ENCODE results near the gene IQCC. TPM values are rescaled to one million over a fixed set of nuclear protein-coding genes. Genes with fewer than 3 reads are reported as not detected.

IQCC gene
- total RNA-seq, 1 donor from 2014 or later: not detected

GRCh38 chr1:32242341-32242851 lies 36.9 kb downstream of the IQCC start:
- no peaks in the 10 kb centered on the region for H3K27me3 ChIP-seq
- peak in 1 of 2 donors; percentile 66 for DNase-seq (ENCODE audit: low spot score in 2 of 2)
- intact Hi-C loops (cut with DNase I): loop anchor here (5.0 kb wide), 1 partner anchor 135 kb away; the partner anchor contains the start of gene KPNA6
- H3K36me3 ChIP-seq: no peaks in the 10 kb centered on the region
- H3K9me3 ChIP-seq: no peaks in the 10 kb centered on the region
- H3K4me3 ChIP-seq: peak overlapping the region in 1 of 2 donors; percentile 16
- peak overlapping the region; percentile 87 to 89 for H3K27ac ChIP-seq
- no peak for TF ChIP-seq CTCF (IDR thresholded peaks at IDR 0.05)
- peaks cover 0 to 8% of the 10 kb centered on the region in 2 donors for H3K4me1 ChIP-seq

DNA sequence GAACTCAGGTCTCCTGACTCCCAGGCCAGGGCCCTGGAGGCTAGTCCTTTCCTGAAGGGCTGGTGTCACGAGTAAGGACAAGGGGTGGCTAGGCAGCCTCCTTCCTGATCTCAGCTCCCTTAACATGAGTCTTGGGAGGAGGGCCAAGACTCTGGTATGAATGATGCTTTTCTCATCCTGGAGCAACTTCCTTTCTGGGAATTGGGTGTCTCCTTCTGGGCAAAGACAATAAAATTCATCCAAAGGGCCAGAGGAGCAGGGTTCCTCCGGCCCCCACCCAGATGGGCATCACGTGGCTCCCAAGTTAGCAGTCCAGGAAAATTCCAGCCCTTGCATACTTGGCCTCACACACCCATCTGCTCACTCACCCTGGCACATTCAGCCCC lies 41.4 kb downstream of the IQCC start, which contains the start of gene FAM167B:
TSS of gene FAM167B (plus strand) at position 335 of the 386 bp plus-strand sequence. CDS start 200 bp downstream, outside the sequence.
- DNase-seq (ENCODE audit: low spot score in 2 of 2): peak in 1 of 2 donors; percentile 76
- TF ChIP-seq CTCF (IDR thresholded peaks at IDR 0.05): no peak
- peak within 1 kb of the TSS; percentile 62 to 64 for H3K27ac ChIP-seq
- H3K36me3 ChIP-seq: no peaks in the 10 kb centered on the region
- H3K27me3 ChIP-seq: no peaks in the 10 kb centered on the region
- peaks cover 3 to 5% of the 10 kb centered on the region in 2 donors for H3K4me1 ChIP-seq
- H3K9me3 ChIP-seq: no peaks in the 10 kb centered on the region
- H3K4me3 ChIP-seq: no peak within 1 kb of the TSS
- intact Hi-C loops (cut with DNase I): no loop called here

DNA sequence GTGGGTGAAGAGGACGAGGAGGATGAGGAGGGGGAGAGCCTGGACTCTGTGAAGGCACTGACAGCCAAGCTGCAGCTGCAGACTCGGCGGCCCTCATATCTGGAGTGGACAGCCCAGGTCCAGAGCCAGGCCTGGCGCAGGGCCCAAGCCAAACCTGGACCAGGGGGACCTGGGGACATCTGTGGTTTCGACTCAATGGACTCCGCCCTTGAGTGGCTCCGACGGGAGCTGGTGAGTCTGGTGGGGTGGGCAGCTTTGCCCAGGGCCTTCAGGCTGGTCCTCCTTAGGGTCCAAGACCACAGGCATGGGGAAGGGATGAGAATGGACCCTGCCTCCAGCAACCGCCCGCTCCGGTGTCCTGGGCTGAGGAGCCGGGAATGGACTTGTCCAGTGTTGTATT lies 42.0 kb downstream of the IQCC start:
- Histone ChIP-seq H3K27me3 (no peaks in the 10 kb centered on the region), H3K27ac (peak overlapping the region; percentile 62 to 64), H3K4me3 (no peak overlapping the region), H3K9me3 (no peaks in the 10 kb centered on the region), H3K4me1 (peaks cover 0 to 5% of the 10 kb centered on the region in 2 donors), H3K36me3 (no peaks in the 10 kb centered on the region)
- TF ChIP-seq CTCF (IDR thresholded peaks at IDR 0.05): no peak
- intact Hi-C loops (cut with DNase I): no loop called here
- no peak for DNase-seq (ENCODE audit: low spot score in 2 of 2)

DNA sequence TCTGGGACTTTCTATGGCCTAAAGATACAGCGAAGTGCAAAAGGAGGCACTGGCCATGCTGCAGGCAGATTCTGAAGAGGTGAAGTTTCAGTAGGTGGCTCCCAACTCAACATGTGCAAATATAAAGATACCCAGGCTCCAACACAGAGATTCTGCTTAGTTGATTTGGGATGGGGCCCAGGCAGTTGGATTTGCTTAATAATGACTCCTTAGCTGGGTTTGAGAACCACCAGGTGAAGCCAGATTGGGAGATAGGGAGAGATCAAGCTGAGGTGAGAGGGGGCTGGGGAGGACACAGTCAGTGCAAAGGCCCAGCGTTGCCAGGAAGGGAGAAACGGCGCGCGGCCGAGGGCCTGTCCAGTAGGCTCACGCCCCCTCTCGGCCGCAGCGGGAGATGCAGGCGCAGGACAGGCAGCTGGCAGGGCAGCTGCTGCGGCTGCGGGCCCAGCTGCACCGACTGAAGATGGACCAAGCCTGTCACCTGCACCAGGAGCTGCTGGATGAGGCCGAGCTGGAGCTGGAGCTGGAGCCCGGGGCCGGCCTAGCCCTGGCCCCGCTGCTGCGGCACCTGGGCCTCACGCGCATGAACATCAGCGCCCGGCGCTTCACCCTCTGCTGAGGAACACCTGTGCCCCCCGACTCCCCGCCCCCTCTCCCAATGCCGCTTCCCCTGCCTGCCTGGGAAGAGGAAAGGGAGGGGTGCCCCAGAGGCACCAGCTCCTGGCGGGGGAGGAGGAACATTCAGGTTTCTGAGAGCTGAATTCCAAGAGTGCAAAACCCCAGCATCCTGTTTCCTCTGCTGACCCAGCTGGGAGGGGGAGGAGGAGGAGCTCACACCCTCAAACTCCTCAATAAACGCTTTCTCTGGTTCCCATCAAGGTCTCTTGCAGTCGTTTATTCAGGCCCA lies 42.8 kb downstream of the IQCC start:
- intact Hi-C loops (cut with DNase I): no loop called here
- no peaks in the 10 kb centered on the region for H3K9me3 ChIP-seq
- H3K4me1 ChIP-seq: peaks cover 0 to 5% of the 10 kb centered on the region in 2 donors
- peak overlapping the region in 1 of 2 donors; percentile 40 for H3K4me3 ChIP-seq
- DNase-seq (ENCODE audit: low spot score in 2 of 2): peak; percentile 51 to 91
- H3K27me3 ChIP-seq: no peaks in the 10 kb centered on the region
- peak; percentile 85 to 88 (median 87) for TF ChIP-seq CTCF (IDR thresholded peaks at IDR 0.05)
- no peaks in the 10 kb centered on the region for H3K36me3 ChIP-seq
- H3K27ac ChIP-seq: peak overlapping the region; percentile 62 to 64

DNA sequence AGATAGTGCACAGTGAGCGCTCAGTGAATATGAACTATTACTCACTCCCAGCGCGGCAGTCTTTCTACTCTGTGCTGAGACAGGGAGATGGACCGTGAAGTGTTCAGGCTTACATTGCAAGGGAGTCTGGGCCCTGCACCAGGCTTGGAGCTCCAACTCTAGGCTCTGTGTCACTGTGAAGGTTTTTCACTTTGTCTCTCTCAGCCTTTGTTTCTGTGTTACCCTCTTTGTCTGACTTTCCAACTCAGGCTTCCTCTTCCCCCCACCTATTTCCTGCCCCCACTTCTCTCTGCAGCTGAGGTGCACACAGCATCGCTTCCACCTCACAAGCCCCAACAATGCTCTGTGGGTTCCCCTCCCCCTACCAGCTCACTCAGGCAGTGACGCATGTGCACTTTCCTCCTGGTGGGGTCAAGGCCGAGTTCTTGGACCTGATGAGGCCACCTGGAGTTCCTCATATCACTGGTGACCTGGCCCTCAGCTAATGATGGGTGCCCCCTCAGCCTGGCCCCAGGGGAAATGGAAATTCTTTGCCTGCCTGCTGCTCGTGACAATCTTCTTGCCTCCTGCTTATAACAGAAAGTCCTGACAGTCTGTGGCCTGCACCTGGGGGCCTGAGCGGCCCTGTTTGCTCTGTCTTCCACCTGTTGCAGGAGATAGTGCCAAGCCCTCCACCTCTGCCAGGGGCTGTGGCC lies 44.5 kb downstream of the IQCC start:
- TF ChIP-seq CTCF (IDR thresholded peaks at IDR 0.05): no peak
- intact Hi-C loops (cut with DNase I): no loop called here
- no peaks in the 10 kb centered on the region for H3K9me3 ChIP-seq
- no peaks in the 10 kb centered on the region for H3K27me3 ChIP-seq
- H3K36me3 ChIP-seq: no peaks in the 10 kb centered on the region
- no peak overlapping the region for H3K27ac ChIP-seq
- H3K4me3 ChIP-seq: no peak overlapping the region
- H3K4me1 ChIP-seq: peaks cover 0 to 5% of the 10 kb centered on the region in 2 donors
- peak in 1 of 2 donors; percentile 73 for DNase-seq (ENCODE audit: low spot score in 2 of 2)

Measured in ascending aorta (tissue), 2 donors.